ENCODE results near the gene SAG.
"Not testable (repeated sequence)": the region's sequence is repeated elsewhere in the genome, so short reads cannot be mapped to it uniquely, and the experiment has no call there.

The SAG gene

GRCh38 chr2:233371641-233372040 lies 64.0 kb downstream of the SAG start:
- H3K27ac ChIP-seq (ENCODE audit: low read length), result no peak overlapping the region
- H3K36me3 ChIP-seq (replicated peaks; ENCODE audit: insufficient read depth, low read length), result no peaks in the 10 kb centered on the region; the same call in 1 of the 2 replicates
- no peaks in the 10 kb centered on the region for H4K20me1 ChIP-seq (ENCODE audit: insufficient read depth, low read length)
- H3F3A ChIP-seq (ENCODE audit: insufficient read depth, low read length), result peaks cover 22% of the 10 kb centered on the region
- peaks cover 58% of the 10 kb centered on the region for H3K79me2 ChIP-seq (ENCODE audit: low read length)
- TF ChIP-seq CTCF (IDR thresholded peaks at IDR 0.05; ENCODE audit: low read length), result no peak
- no peak for TF ChIP-seq EZH2 (optimal IDR thresholded peaks at IDR 0.05; ENCODE audit: low read depth, low read length)
- TF ChIP-seq EZH2phosphoT487 (IDR thresholded peaks at IDR 0.05; ENCODE audit: low read length), result no peak
- DNase-seq, result no peak
- H2AFZ ChIP-seq (ENCODE audit: low read length), result no peak overlapping the region
- H3K9me3 ChIP-seq (replicated peaks; ENCODE audit: insufficient read depth, low read length), result no peaks in the 10 kb centered on the region
- H3K4me3 ChIP-seq (ENCODE audit: low read length), result no peak overlapping the region
- peaks cover 20% of the 10 kb centered on the region for H3K4me1 ChIP-seq (ENCODE audit: low read length)
- H3K9me2 ChIP-seq (replicated peaks; ENCODE audit: insufficient read depth, low read length), result no peaks in the 10 kb centered on the region
- H3K27me3 ChIP-seq (replicated peaks; ENCODE audit: insufficient read depth, low read length), result no peaks in the 10 kb centered on the region
- H3K9ac ChIP-seq (ENCODE audit: low read length), result no peak overlapping the region
- no peak overlapping the region for H3K4me2 ChIP-seq (ENCODE audit: low read depth, low read length)

GRCh38 chr2:233372855-233373254 lies 65.2 kb downstream of the SAG start:
- Histone ChIP-seq H4K20me1 (ENCODE audit: insufficient read depth, low read length) (no peaks in the 10 kb centered on the region), H3K79me2 (ENCODE audit: low read length) (peaks cover 61% of the 10 kb centered on the region), H3K9ac (ENCODE audit: low read length) (no peak overlapping the region), H3K27me3 (replicated peaks; ENCODE audit: insufficient read depth, low read length) (no peaks in the 10 kb centered on the region), H3K4me1 (ENCODE audit: low read length) (peaks cover 23% of the 10 kb centered on the region), H3K9me3 (replicated peaks; ENCODE audit: insufficient read depth, low read length) (no peaks in the 10 kb centered on the region), H2AFZ (ENCODE audit: low read length) (no peak overlapping the region), H3F3A (ENCODE audit: insufficient read depth, low read length) (peaks cover 22% of the 10 kb centered on the region), H3K4me3 (ENCODE audit: low read length) (no peak overlapping the region), H3K36me3 (replicated peaks; ENCODE audit: insufficient read depth, low read length) (no peaks in the 10 kb centered on the region; the same call in 1 of the 2 replicates), H3K4me2 (ENCODE audit: low read depth, low read length) (no peak overlapping the region), H3K27ac (ENCODE audit: low read length) (no peak overlapping the region), H3K9me2 (replicated peaks; ENCODE audit: insufficient read depth, low read length) (no peaks in the 10 kb centered on the region)
- DNase-seq, result no peak
- TF ChIP-seq EZH2 (optimal IDR thresholded peaks at IDR 0.05; ENCODE audit: low read depth, low read length) (no peak), EZH2phosphoT487 (IDR thresholded peaks at IDR 0.05; ENCODE audit: low read length) (no peak), CTCF (IDR thresholded peaks at IDR 0.05; ENCODE audit: low read length) (no peak)

GRCh38 chr2:233373316-233373715 lies 65.7 kb downstream of the SAG start:
- Histone ChIP-seq H3K27ac (ENCODE audit: low read length) (no peak overlapping the region), H3K79me2 (ENCODE audit: low read length) (peaks cover 60% of the 10 kb centered on the region), H2AFZ (ENCODE audit: low read length) (no peak overlapping the region), H3F3A (ENCODE audit: insufficient read depth, low read length) (peaks cover 22% of the 10 kb centered on the region), H3K9ac (ENCODE audit: low read length) (no peak overlapping the region), H4K20me1 (ENCODE audit: insufficient read depth, low read length) (no peaks in the 10 kb centered on the region), H3K4me1 (ENCODE audit: low read length) (peaks cover 23% of the 10 kb centered on the region), H3K9me2 (replicated peaks; ENCODE audit: insufficient read depth, low read length) (no peaks in the 10 kb centered on the region), H3K9me3 (replicated peaks; ENCODE audit: insufficient read depth, low read length) (no peaks in the 10 kb centered on the region), H3K4me2 (ENCODE audit: low read depth, low read length) (no peak overlapping the region), H3K4me3 (ENCODE audit: low read length) (no peak overlapping the region), H3K36me3 (replicated peaks; ENCODE audit: insufficient read depth, low read length) (no peaks in the 10 kb centered on the region; the same call in 1 of the 2 replicates), H3K27me3 (replicated peaks; ENCODE audit: insufficient read depth, low read length) (no peaks in the 10 kb centered on the region)
- TF ChIP-seq EZH2phosphoT487 (IDR thresholded peaks at IDR 0.05; ENCODE audit: low read length) (no peak), CTCF (IDR thresholded peaks at IDR 0.05; ENCODE audit: low read length) (no peak), EZH2 (optimal IDR thresholded peaks at IDR 0.05; ENCODE audit: low read depth, low read length) (no peak)
- DNase-seq, result no peak

- H3K27me3 ChIP-seq (replicated peaks; ENCODE audit: insufficient read depth, low read length); H4K20me1 ChIP-seq (ENCODE audit: insufficient read depth, low read length); H3K36me3 ChIP-seq (replicated peaks; ENCODE audit: insufficient read depth, low read length); H3K9me2 ChIP-seq (replicated peaks; ENCODE audit: insufficient read depth, low read length); H2AFZ ChIP-seq (ENCODE audit: low read length); DNase-seq; H3K9ac ChIP-seq (ENCODE audit: low read length); H3K9me3 ChIP-seq (replicated peaks; ENCODE audit: insufficient read depth, low read length): not testable (repeated sequence)
- Histone ChIP-seq H3K4me3 (ENCODE audit: low read length) (0 out of 2 replicates have a peak overlapping the region, but pooled peaks have one; percentile 26), H3K27ac (ENCODE audit: low read length) (peak overlapping the region; percentile 88; the same call in 1 of the 2 replicates), H3F3A (ENCODE audit: insufficient read depth, low read length) (peaks cover 22% of the 10 kb centered on the region), H3K79me2 (ENCODE audit: low read length) (peaks cover 60% of the 10 kb centered on the region), H3K4me2 (ENCODE audit: low read depth, low read length) (peak overlapping the region; percentile 67; the same call in 1 of the 2 replicates), H3K4me1 (ENCODE audit: low read length) (peaks cover 23% of the 10 kb centered on the region)
These were observed 67.2 kb downstream of the SAG start for GRCh38 chr2:233374776-233375175.

All from MM.1S (cell line).